ENCODE results near the gene MRPS6.

MRPS6 gene

GRCh38 chr21:34046917-34047316, 26.5 kb upstream of the MRPS6 start:
- H3K27ac ChIP-seq: no peak overlapping the region

GRCh38 chr21:34047835-34048234, 25.5 kb upstream of the MRPS6 start:
- H3K9me3 ChIP-seq (ENCODE audit: control insufficient read depth, low read length): no peaks in the 10 kb centered on the region
- no peaks in the 10 kb centered on the region for H3K79me2 ChIP-seq
- H3K9ac ChIP-seq: no peak overlapping the region
- no peaks in the 10 kb centered on the region for H3K36me3 ChIP-seq (ENCODE audit: control insufficient read depth, insufficient read depth, low read length)
- H2AFZ ChIP-seq: no peak overlapping the region
- H3K4me3 ChIP-seq (ENCODE audit: low read depth, low read length): no peak overlapping the region
- no peaks in the 10 kb centered on the region for H3K27me3 ChIP-seq (ENCODE audit: control insufficient read depth, insufficient read depth, low read length)
- H3K4me2 ChIP-seq (ENCODE audit: low read length): no peak overlapping the region
- no peaks in the 10 kb centered on the region for H3K4me1 ChIP-seq
- no peak overlapping the region for H3K27ac ChIP-seq
- TF ChIP-seq, protein P1, sequence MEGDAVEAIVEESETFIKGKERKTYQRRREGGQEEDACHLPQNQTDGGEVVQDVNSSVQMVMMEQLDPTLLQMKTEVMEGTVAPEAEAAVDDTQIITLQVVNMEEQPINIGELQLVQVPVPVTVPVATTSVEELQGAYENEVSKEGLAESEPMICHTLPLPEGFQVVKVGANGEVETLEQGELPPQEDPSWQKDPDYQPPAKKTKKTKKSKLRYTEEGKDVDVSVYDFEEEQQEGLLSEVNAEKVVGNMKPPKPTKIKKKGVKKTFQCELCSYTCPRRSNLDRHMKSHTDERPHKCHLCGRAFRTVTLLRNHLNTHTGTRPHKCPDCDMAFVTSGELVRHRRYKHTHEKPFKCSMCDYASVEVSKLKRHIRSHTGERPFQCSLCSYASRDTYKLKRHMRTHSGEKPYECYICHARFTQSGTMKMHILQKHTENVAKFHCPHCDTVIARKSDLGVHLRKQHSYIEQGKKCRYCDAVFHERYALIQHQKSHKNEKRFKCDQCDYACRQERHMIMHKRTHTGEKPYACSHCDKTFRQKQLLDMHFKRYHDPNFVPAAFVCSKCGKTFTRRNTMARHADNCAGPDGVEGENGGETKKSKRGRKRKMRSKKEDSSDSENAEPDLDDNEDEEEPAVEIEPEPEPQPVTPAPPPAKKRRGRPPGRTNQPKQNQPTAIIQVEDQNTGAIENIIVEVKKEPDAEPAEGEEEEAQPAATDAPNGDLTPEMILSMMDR (IDR thresholded peaks at IDR 0.05): no peak

More at GRCh38 chr21:34046917-34047316, 26.5 kb upstream of the MRPS6 start:
- Histone ChIP-seq H2AFZ (no peak overlapping the region), H3K27me3 (ENCODE audit: control insufficient read depth, insufficient read depth, low read length) (no peaks in the 10 kb centered on the region), H3K4me3 (ENCODE audit: low read depth, low read length) (no peak overlapping the region), H3K4me2 (ENCODE audit: low read length) (no peak overlapping the region), H3K9me3 (ENCODE audit: control insufficient read depth, low read length) (no peaks in the 10 kb centered on the region), H3K36me3 (ENCODE audit: control insufficient read depth, insufficient read depth, low read length) (no peaks in the 10 kb centered on the region), H3K79me2 (no peaks in the 10 kb centered on the region), H3K9ac (no peak overlapping the region), H3K4me1 (no peaks in the 10 kb centered on the region)
- TF ChIP-seq, protein P1 (IDR thresholded peaks at IDR 0.05): no peak

DNA sequence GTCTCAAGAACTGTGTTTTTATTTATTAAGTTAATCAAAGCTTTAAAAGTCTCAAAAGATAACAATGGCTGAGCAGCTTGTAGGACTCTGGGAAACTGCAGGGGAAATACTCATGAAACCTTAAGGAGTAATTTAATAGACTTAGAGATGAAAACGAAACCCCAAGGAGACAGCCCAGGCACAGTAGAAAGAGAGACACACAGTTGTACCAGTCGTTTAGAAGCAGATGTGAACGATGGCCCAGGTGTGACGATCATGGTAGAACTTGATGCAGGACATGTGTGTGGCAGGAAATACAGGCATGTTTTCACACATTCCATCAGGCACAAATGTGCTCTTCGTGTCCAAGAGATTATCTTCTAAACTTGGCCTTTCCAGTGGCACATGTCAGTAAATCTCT, 21.2 kb upstream of the MRPS6 start:
- H3K4me2 ChIP-seq (ENCODE audit: low read length): no peak overlapping the region
- no peak overlapping the region for H3K4me3 ChIP-seq (ENCODE audit: low read depth, low read length)
- no peak overlapping the region for H3K27ac ChIP-seq
- H2AFZ ChIP-seq: no peak overlapping the region
- TF ChIP-seq, protein P1 (IDR thresholded peaks at IDR 0.05): no peak
- H3K4me1 ChIP-seq: no peaks in the 10 kb centered on the region
- H3K27me3 ChIP-seq (ENCODE audit: control insufficient read depth, insufficient read depth, low read length): no peaks in the 10 kb centered on the region
- H3K9ac ChIP-seq: no peak overlapping the region
- no peaks in the 10 kb centered on the region for H3K36me3 ChIP-seq (ENCODE audit: control insufficient read depth, insufficient read depth, low read length)
- no peaks in the 10 kb centered on the region for H3K79me2 ChIP-seq
- no peaks in the 10 kb centered on the region for H3K9me3 ChIP-seq (ENCODE audit: control insufficient read depth, low read length)

DNA sequence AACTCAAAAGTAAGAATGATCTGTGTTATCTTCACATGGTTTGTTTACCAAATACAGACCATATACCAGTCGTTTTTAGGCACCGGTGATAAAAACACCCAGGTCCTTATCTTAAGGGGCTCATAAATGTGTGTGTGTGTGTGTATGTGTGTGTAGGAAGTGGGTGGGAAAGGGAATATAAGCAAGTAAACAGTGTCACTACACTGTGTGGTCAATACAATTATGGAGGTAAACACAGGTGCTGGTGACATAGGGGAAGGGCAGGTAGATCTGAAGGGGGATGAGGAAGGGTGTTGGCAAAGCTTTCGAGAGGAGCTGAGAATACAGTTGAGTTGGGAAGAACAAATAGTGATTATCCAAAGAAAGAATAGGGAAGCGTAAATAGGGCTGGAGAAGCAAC, 19.1 kb upstream of the MRPS6 start:
- Histone ChIP-seq H3K9ac (no peak overlapping the region), H3K79me2 (no peaks in the 10 kb centered on the region), H2AFZ (no peak overlapping the region), H3K4me1 (no peaks in the 10 kb centered on the region), H3K4me3 (ENCODE audit: low read depth, low read length) (no peak overlapping the region), H3K4me2 (ENCODE audit: low read length) (no peak overlapping the region), H3K27me3 (ENCODE audit: control insufficient read depth, insufficient read depth, low read length) (no peaks in the 10 kb centered on the region), H3K27ac (no peak overlapping the region), H3K36me3 (ENCODE audit: control insufficient read depth, insufficient read depth, low read length) (no peaks in the 10 kb centered on the region), H3K9me3 (ENCODE audit: control insufficient read depth, low read length) (no peaks in the 10 kb centered on the region)
- TF ChIP-seq, protein P1 (IDR thresholded peaks at IDR 0.05): no peak

GRCh38 chr21:34055615-34056014, 17.8 kb upstream of the MRPS6 start:
- no peaks in the 10 kb centered on the region for H3K36me3 ChIP-seq (ENCODE audit: control insufficient read depth, insufficient read depth, low read length)
- no peaks in the 10 kb centered on the region for H3K4me1 ChIP-seq
- TF ChIP-seq, protein P1 (IDR thresholded peaks at IDR 0.05): no peak
- H3K4me3 ChIP-seq (ENCODE audit: low read depth, low read length): no peak overlapping the region
- H3K9ac ChIP-seq: no peak overlapping the region
- no peak overlapping the region for H3K27ac ChIP-seq
- H3K4me2 ChIP-seq (ENCODE audit: low read length): no peak overlapping the region
- no peaks in the 10 kb centered on the region for H3K79me2 ChIP-seq
- no peaks in the 10 kb centered on the region for H3K9me3 ChIP-seq (ENCODE audit: control insufficient read depth, low read length)
- H2AFZ ChIP-seq: no peak overlapping the region
- no peaks in the 10 kb centered on the region for H3K27me3 ChIP-seq (ENCODE audit: control insufficient read depth, insufficient read depth, low read length)
